ENCODE data around the gene BSN.
"Not testable (repeated sequence)": the region's sequence is repeated elsewhere in the genome, so short reads cannot be mapped to it uniquely, and the experiment has no call there.

BSN gene

DNA sequence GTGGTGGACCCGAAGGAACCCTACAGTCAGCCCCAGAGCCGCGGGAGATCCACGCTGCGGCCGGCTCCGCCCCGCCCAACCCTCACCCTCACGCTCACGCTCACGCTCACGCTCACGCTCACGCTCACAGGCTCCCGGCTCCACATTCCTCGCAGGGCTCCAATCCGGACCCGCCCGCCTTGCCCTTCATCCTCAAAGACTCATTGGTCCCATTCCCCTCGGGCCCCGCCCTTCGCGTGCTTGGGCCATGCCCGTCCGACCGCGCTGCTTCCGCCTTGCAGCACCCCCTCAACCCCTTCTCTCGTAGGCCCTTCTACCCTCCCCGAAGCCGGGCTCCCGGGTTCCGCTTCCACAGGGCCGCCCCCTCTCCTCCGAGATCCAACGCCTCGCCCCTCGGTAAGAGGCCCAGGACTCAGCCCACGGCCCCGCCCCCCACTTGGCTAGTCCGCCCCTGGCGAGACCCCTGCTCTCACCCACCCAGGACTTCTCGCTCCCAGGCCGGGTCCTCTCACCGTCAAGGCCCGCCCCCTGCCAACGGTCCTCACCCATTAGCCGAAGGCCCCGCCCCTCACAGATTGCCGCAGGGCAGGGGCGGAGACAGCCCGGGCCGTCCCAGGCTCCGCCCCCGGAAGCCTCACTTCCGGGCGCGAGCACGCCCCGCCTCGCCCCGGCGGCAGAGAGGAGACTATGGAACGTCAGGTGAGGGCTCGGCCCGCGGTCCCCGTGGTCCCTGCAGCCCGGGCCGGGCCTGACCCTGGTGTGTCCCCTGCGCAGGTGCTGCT, 119.6 kb downstream of the BSN start, which contains the start of gene APEH:
APEH (plus strand) TSS at position 637 of the 782 bp plus-strand sequence; CDS start at position 688, 51 bp downstream.
- Histone ChIP-seq H3K4me3 (ENCODE audit: low read length in 2 of 2) (peak within 1 kb of the TSS; percentile 79 to 88), H3K36me3 (ENCODE audit: control insufficient read depth in 2 of 2, insufficient read depth in 2 of 2, low read length in 2 of 2) (peaks cover 27 to 30% of the 10 kb centered on the region in 2 donors), H3K9ac (ENCODE audit: low read length in 2 of 2) (peak within 1 kb of the TSS; percentile 73 to 75), H3K27ac (ENCODE audit: low read length) (peak within 1 kb of the TSS; percentile 79), H3K4me1 (ENCODE audit: control insufficient read depth, insufficient read depth, low read length) (peaks cover 19% of the 10 kb centered on the region), H3K9me3 (ENCODE audit: control insufficient read depth in 2 of 2, low read length in 2 of 2) (no peaks in the 10 kb centered on the region), H3K27me3 (ENCODE audit: control insufficient read depth in 1 of 2, insufficient read depth in 2 of 2, low read length in 2 of 2) (peaks cover 0 to 5% of the 10 kb centered on the region in 2 donors)

GRCh38 chr3:49674497-49674983, 120.3 kb downstream of the BSN start:
- Histone ChIP-seq H3K9me3 (ENCODE audit: control insufficient read depth in 2 of 2, low read length in 2 of 2) (no peaks in the 10 kb centered on the region), H3K36me3 (ENCODE audit: control insufficient read depth in 2 of 2, insufficient read depth in 2 of 2, low read length in 2 of 2) (peaks cover 33 to 36% of the 10 kb centered on the region in 2 donors), H3K4me1 (ENCODE audit: control insufficient read depth, insufficient read depth, low read length) (peaks cover 19% of the 10 kb centered on the region), H3K27me3 (ENCODE audit: control insufficient read depth in 1 of 2, insufficient read depth in 2 of 2, low read length in 2 of 2) (peaks cover 0 to under 1% of the 10 kb centered on the region in 2 donors), H3K9ac (ENCODE audit: low read length in 2 of 2) (peak overlapping the region; percentile 73 to 75), H3K27ac (ENCODE audit: low read length) (no peak overlapping the region), H3K4me3 (ENCODE audit: low read length in 2 of 2) (peak overlapping the region; percentile 79 to 88)

GRCh38 chr3:49675912-49676311, 121.6 kb downstream of the BSN start:
- no peak overlapping the region for H3K4me3 ChIP-seq (ENCODE audit: low read length in 2 of 2)
- H3K9me3 ChIP-seq (ENCODE audit: control insufficient read depth in 2 of 2, low read length in 2 of 2) = no peaks in the 10 kb centered on the region
- peaks cover 19% of the 10 kb centered on the region for H3K4me1 ChIP-seq (ENCODE audit: control insufficient read depth, insufficient read depth, low read length)
- no peak overlapping the region for H3K9ac ChIP-seq (ENCODE audit: low read length in 2 of 2)
- peaks cover 45 to 49% of the 10 kb centered on the region in 2 donors for H3K36me3 ChIP-seq (ENCODE audit: control insufficient read depth in 2 of 2, insufficient read depth in 2 of 2, low read length in 2 of 2)
- no peaks in the 10 kb centered on the region for H3K27me3 ChIP-seq (ENCODE audit: control insufficient read depth in 1 of 2, insufficient read depth in 2 of 2, low read length in 2 of 2)
- H3K27ac ChIP-seq (ENCODE audit: low read length) = no peak overlapping the region

DNA sequence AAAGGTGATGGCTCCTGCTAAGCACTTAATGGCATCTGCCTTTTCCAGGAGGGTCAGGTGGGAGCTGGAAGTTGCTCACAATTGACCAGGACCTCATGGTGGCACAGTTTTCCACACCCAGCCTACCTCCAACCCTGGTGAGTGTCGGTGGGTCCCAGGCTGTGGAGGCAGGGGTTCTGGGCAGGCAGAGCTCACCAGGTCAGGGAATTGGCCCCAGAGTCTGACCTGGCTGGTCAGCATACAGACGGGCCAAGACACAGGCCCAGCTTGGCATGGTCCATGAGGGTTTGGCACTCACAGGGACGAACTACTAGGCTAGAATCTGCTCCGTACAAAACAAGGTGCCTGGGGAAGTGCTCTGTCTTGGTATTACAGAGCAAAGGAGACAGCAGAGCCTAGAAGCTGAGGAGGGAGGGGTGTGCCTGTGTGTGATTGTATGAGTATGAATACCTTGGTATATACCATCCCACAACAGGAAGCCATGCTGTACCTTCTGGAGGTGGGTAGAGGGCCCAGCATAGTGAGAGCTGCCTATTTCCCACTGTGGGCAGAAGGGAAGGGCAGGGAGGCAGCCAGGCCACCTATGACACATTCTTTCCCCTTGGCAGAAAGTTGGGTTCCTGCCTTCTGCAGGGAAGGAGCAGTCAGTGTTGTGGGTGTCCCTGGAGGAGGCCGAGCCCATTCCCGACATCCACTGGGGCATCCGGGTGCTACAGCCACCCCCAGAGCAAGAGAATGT, 126.4 kb downstream of the BSN start:
- peaks cover 67 to 76% of the 10 kb centered on the region in 2 donors for H3K36me3 ChIP-seq (ENCODE audit: control insufficient read depth in 2 of 2, insufficient read depth in 2 of 2, low read length in 2 of 2)
- H3K9ac ChIP-seq (ENCODE audit: low read length in 2 of 2) = no peak overlapping the region
- no peak overlapping the region for H3K4me3 ChIP-seq (ENCODE audit: low read length in 2 of 2)
- H3K27ac ChIP-seq (ENCODE audit: low read length) = no peak overlapping the region
- H3K4me1 ChIP-seq (ENCODE audit: control insufficient read depth, insufficient read depth, low read length) = no peaks in the 10 kb centered on the region
- H3K9me3 ChIP-seq (ENCODE audit: control insufficient read depth in 2 of 2, low read length in 2 of 2) = no peaks in the 10 kb centered on the region
- H3K27me3 ChIP-seq (ENCODE audit: control insufficient read depth in 1 of 2, insufficient read depth in 2 of 2, low read length in 2 of 2) = no peaks in the 10 kb centered on the region

DNA sequence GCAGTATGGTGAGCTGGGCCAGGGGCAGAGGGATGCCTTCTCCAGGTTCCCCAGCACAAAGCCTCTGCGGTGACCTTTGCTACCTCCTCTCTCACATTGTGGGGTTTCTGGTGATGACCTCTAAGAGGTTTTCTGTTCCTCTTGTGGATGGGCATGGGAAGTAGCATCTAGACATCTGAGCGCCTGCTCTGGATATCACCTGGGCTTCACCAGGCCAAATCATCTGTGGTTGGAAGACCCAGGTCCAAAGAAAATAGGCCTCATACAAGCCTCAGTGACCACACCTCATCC, 126.9 kb downstream of the BSN start:
- Histone ChIP-seq H3K9me3 (ENCODE audit: control insufficient read depth in 2 of 2, low read length in 2 of 2) (no peaks in the 10 kb centered on the region), H3K4me3 (ENCODE audit: low read length in 2 of 2) (no peak overlapping the region), H3K27me3 (ENCODE audit: control insufficient read depth in 1 of 2, insufficient read depth in 2 of 2, low read length in 2 of 2) (no peaks in the 10 kb centered on the region), H3K36me3 (ENCODE audit: control insufficient read depth in 2 of 2, insufficient read depth in 2 of 2, low read length in 2 of 2) (peaks cover 65 to 73% of the 10 kb centered on the region in 2 donors), H3K4me1 (ENCODE audit: control insufficient read depth, insufficient read depth, low read length) (peaks cover under 1% of the 10 kb centered on the region), H3K27ac (ENCODE audit: low read length) (no peak overlapping the region), H3K9ac (ENCODE audit: low read length in 2 of 2) (no peak overlapping the region)

DNA sequence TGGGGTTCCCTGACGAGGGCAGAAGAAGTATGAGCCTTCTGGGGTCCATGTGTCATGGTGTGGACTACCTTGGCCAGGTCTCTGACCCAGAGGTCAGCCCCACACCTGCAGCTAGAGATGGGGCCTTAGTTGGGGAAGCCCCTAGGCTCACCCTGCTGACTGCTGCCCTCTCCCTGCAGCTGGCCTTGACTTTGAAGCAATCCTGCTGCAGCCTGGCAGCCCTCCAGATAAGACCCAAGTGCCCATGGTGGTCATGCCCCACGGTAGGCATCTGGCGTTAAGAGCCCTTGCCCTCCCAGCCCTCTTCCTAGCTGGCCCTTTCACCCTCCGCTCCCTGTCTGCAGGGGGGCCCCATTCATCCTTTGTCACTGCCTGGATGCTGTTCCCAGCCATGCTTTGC, 127.3 kb downstream of the BSN start:
- H3K27ac ChIP-seq (ENCODE audit: low read length) = no peak overlapping the region
- H3K9ac ChIP-seq (ENCODE audit: low read length in 2 of 2) = no peak overlapping the region
- H3K4me1 ChIP-seq (ENCODE audit: control insufficient read depth, insufficient read depth, low read length) = peaks cover 4% of the 10 kb centered on the region
- H3K9me3 ChIP-seq (ENCODE audit: control insufficient read depth in 2 of 2, low read length in 2 of 2) = no peaks in the 10 kb centered on the region
- peaks cover 0 to 2% of the 10 kb centered on the region in 2 donors for H3K27me3 ChIP-seq (ENCODE audit: control insufficient read depth in 1 of 2, insufficient read depth in 2 of 2, low read length in 2 of 2)
- no peak overlapping the region for H3K4me3 ChIP-seq (ENCODE audit: low read length in 2 of 2)
- H3K36me3 ChIP-seq (ENCODE audit: control insufficient read depth in 2 of 2, insufficient read depth in 2 of 2, low read length in 2 of 2) = peaks cover 61 to 69% of the 10 kb centered on the region in 2 donors

DNA sequence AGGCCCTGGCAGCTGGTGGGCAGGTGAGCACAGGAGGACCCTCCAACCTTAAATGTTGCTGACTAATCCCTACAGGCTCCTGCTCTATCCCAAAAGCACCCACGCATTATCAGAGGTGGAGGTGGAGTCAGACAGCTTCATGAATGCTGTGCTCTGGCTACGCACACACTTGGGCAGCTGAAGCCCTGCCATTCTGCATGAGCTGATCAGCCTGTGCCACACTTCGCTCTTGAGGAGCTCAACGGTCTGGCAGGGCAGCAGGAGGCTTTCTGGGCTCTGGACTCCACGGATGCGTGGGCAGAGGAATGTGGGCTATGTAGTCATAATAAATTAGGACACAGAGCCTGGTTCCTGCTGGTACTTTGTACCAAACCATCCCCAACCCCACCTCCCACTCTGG, 128.9 kb downstream of the BSN start:
- Histone ChIP-seq H3K9me3 (ENCODE audit: control insufficient read depth in 2 of 2, low read length in 2 of 2) (no peaks in the 10 kb centered on the region), H3K27ac (ENCODE audit: low read length) (no peak overlapping the region), H3K4me1 (ENCODE audit: control insufficient read depth, insufficient read depth, low read length) (peaks cover 8% of the 10 kb centered on the region), H3K36me3 (ENCODE audit: control insufficient read depth in 2 of 2, insufficient read depth in 2 of 2, low read length in 2 of 2) (peaks cover 47 to 54% of the 10 kb centered on the region in 2 donors), H3K9ac (ENCODE audit: low read length in 2 of 2) (no peak overlapping the region), H3K27me3 (ENCODE audit: control insufficient read depth in 1 of 2, insufficient read depth in 2 of 2, low read length in 2 of 2) (peaks cover 5 to 9% of the 10 kb centered on the region in 2 donors), H3K4me3 (ENCODE audit: low read length in 2 of 2) (no peak overlapping the region)

DNA sequence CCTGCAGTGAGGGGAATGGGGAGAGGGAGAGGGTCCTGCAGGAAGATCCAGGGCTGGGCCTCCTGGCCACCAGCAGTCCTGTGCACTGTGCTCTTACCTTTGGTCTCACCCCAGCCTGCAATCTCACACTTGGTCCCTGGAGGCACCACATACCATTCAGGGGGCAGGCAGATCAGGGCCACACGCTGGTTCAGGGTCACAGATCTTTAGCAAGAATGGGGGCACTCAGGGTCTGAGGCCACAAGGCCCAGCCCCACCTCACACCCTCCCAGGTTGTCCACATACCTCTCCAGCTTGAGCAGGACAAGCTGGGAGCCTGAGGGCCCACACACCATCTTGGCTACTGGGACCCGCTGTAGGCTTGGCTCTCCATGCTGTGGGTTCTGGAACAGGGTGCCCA, 130.2 kb downstream of the BSN start:
- not testable (repeated sequence) for H3K27ac ChIP-seq (ENCODE audit: low read length); H3K9ac ChIP-seq (ENCODE audit: low read length in 2 of 2); H3K9me3 ChIP-seq (ENCODE audit: control insufficient read depth in 2 of 2, low read length in 2 of 2); H3K4me3 ChIP-seq (ENCODE audit: low read length in 2 of 2); H3K27me3 ChIP-seq (ENCODE audit: control insufficient read depth in 1 of 2, insufficient read depth in 2 of 2, low read length in 2 of 2)
- H3K4me1 ChIP-seq (ENCODE audit: control insufficient read depth, insufficient read depth, low read length) = peaks cover 15% of the 10 kb centered on the region
- H3K36me3 ChIP-seq (ENCODE audit: control insufficient read depth in 2 of 2, insufficient read depth in 2 of 2, low read length in 2 of 2) = peaks cover 35 to 41% of the 10 kb centered on the region in 2 donors

- Histone ChIP-seq H3K4me1 (ENCODE audit: control insufficient read depth, insufficient read depth, low read length) (peaks cover 15% of the 10 kb centered on the region), H3K36me3 (ENCODE audit: control insufficient read depth in 2 of 2, insufficient read depth in 2 of 2, low read length in 2 of 2) (peaks cover 29 to 36% of the 10 kb centered on the region in 2 donors)
- not testable (repeated sequence) for H3K27ac ChIP-seq (ENCODE audit: low read length); H3K9me3 ChIP-seq (ENCODE audit: control insufficient read depth in 2 of 2, low read length in 2 of 2); H3K4me3 ChIP-seq (ENCODE audit: low read length in 2 of 2); H3K27me3 ChIP-seq (ENCODE audit: control insufficient read depth in 1 of 2, insufficient read depth in 2 of 2, low read length in 2 of 2); H3K9ac ChIP-seq (ENCODE audit: low read length in 2 of 2)
Measured at GRCh38 chr3:49685103-49685502, 130.8 kb downstream of the BSN start.

- H3K4me1 ChIP-seq (ENCODE audit: control insufficient read depth, insufficient read depth, low read length) = peaks cover 22% of the 10 kb centered on the region
- not testable (repeated sequence) for H3K4me3 ChIP-seq (ENCODE audit: low read length in 2 of 2); H3K9ac ChIP-seq (ENCODE audit: low read length in 2 of 2); H3K27ac ChIP-seq (ENCODE audit: low read length); H3K9me3 ChIP-seq (ENCODE audit: control insufficient read depth in 2 of 2, low read length in 2 of 2); H3K27me3 ChIP-seq (ENCODE audit: control insufficient read depth in 1 of 2, insufficient read depth in 2 of 2, low read length in 2 of 2)
- H3K36me3 ChIP-seq (ENCODE audit: control insufficient read depth in 2 of 2, insufficient read depth in 2 of 2, low read length in 2 of 2) = peaks cover 22 to 28% of the 10 kb centered on the region in 2 donors
Measured at GRCh38 chr3:49685846-49686245, 131.6 kb downstream of the BSN start.
